GM23248 (cell line): ENCODE results near the gene CPED1.

Experiments used
- EZH2 ChIP-seq: fragments of 200-600 bp; sonication (generic); IDR thresholded peaks from 2 replicates; pipeline ENCODE4 v1.6.1; 2018; ENCODE audit warnings: antibody characterized with exemption, mild to moderate bottlenecking; ENCODE audit not compliant: insufficient read depth, poor library complexity, severe bottlenecking
- EZH2phosphoT487 ChIP-seq: fragments of 200-600 bp; sonication (generic); IDR thresholded peaks from 2 replicates; pipeline ENCODE4 v1.6.1; 2018; ENCODE audit warnings: antibody characterized with exemption, moderate library complexity, mild to moderate bottlenecking, low read depth; ENCODE audit not compliant: insufficient read depth

DNA sequence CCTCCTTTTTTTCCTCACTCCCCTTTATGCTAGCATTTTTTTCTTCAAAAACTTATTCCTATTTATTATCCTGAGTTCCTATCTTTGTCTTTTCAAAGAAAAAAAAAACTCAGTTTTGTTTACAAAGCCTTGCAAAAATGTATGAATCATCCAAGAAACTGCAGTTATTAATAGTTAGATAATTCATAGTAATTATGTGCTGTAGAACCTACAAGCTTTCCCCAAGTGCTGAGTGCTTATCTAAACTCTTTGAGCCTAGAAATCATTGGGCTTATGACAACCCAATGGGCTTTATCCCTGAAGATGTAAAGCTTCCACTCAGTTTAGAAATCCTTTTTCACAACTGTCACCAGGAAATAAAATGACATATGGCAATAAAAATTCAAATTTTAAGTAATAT lies 194.4 kb downstream of the CPED1 start:
- TF ChIP-seq EZH2phosphoT487 = no peak
- TF ChIP-seq EZH2 = no peak
